HL-60 (cell line): ENCODE results near the gene ACTRT2.

Experiments
- DNase-seq, 2 experiments: peaks; one replicate each; pipeline ENCODE4 v3.0.0-alpha.2; 2010 to 2020; ENCODE audit warnings: low read depth in 1 of 2, low spot score in 1 of 2
- H3K27ac ChIP-seq: fragments of 250-450 bp; sonication (Bioruptor Pico); replicated peaks from 2 replicates; pipeline ENCODE4 v1.5.1; 2020; ENCODE audit warnings: mild to moderate bottlenecking, moderate library complexity
- H3K27me3 ChIP-seq: fragments of 250-450 bp; sonication (Bioruptor Pico); 2 replicates; pipeline ENCODE4 v1.5.1; 2021; ENCODE audit warnings: mild to moderate bottlenecking, moderate library complexity; ENCODE audit not compliant: insufficient read depth, poor library complexity, severe bottlenecking
- H3K4me3 ChIP-seq: replicated peaks from 2 replicates; pipeline ENCODE4 v1.5.1; 2011; ENCODE audit warnings: mild to moderate bottlenecking, control low read depth, low read length; ENCODE audit not compliant: insufficient read depth
- CTCF ChIP-seq: IDR thresholded peaks from one replicate; pipeline ENCODE4 v1.5.1; 2011; ENCODE audit warnings: low read length, control low read depth, inconsistent platforms; ENCODE audit not compliant: insufficient read depth
- GABPA ChIP-seq: IDR thresholded peaks from 2 replicates; pipeline ENCODE4 v1.6.1; 2012; ENCODE audit warnings: low read depth
- POLR2AphosphoS5 ChIP-seq: IDR thresholded peaks from 2 replicates; pipeline ENCODE4 v1.6.1; 2012; ENCODE audit warnings: low read depth
- SPI1 ChIP-seq: IDR thresholded peaks from 2 replicates; pipeline ENCODE4 v1.6.1; 2012; ENCODE audit warnings: low read depth, mild to moderate bottlenecking, borderline replicate concordance
- TF ChIP-seq, protein P1 (sequence below): IDR thresholded peaks from 2 replicates; pipeline ENCODE4 v1.6.1; 2012; ENCODE audit warnings: low read depth; ENCODE audit not compliant: insufficient replicate concordance

Gene ACTRT2

GRCh38 chr1:3017440-3018050, 3.7 kb upstream of the ACTRT2 start:
- DNase-seq = no peak
- Histone ChIP-seq H3K27me3 (no peaks in the 10 kb centered on the region), H3K27ac (no peak overlapping the region), H3K4me3 (no peak overlapping the region)
- TF ChIP-seq SPI1 = no peak
- TF ChIP-seq POLR2AphosphoS5 = no peak
- TF ChIP-seq GABPA = no peak
- TF ChIP-seq, protein P1, sequence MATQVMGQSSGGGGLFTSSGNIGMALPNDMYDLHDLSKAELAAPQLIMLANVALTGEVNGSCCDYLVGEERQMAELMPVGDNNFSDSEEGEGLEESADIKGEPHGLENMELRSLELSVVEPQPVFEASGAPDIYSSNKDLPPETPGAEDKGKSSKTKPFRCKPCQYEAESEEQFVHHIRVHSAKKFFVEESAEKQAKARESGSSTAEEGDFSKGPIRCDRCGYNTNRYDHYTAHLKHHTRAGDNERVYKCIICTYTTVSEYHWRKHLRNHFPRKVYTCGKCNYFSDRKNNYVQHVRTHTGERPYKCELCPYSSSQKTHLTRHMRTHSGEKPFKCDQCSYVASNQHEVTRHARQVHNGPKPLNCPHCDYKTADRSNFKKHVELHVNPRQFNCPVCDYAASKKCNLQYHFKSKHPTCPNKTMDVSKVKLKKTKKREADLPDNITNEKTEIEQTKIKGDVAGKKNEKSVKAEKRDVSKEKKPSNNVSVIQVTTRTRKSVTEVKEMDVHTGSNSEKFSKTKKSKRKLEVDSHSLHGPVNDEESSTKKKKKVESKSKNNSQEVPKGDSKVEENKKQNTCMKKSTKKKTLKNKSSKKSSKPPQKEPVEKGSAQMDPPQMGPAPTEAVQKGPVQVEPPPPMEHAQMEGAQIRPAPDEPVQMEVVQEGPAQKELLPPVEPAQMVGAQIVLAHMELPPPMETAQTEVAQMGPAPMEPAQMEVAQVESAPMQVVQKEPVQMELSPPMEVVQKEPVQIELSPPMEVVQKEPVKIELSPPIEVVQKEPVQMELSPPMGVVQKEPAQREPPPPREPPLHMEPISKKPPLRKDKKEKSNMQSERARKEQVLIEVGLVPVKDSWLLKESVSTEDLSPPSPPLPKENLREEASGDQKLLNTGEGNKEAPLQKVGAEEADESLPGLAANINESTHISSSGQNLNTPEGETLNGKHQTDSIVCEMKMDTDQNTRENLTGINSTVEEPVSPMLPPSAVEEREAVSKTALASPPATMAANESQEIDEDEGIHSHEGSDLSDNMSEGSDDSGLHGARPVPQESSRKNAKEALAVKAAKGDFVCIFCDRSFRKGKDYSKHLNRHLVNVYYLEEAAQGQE = no peak
- no peak for TF ChIP-seq CTCF

DNA sequence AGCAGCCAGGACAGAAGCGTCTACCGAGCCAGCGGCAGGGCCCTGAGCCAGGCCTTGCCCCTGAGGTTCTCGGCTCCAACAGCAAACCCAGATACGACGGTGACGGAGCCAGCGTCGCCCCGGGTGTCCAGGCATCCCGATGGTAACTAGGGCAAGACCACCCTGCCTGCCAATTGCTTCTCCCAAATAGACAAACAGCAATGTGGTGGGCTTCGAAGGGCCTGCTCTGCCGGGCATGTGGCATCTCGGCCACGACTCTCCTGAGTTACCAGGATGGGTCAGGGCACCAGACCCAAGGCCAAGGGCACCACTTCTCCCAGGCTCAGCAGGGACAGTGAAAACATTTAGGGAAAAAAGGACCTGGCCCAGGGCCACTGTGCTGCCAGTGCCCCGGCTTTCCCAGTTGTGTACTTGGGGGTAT, 3.2 kb upstream of the ACTRT2 start:
- Histone ChIP-seq H3K27ac (no peak overlapping the region), H3K4me3 (no peak overlapping the region), H3K27me3 (no peaks in the 10 kb centered on the region)
- no peak for DNase-seq
- TF ChIP-seq GABPA (no peak), POLR2AphosphoS5 (no peak), SPI1 (no peak), CTCF (no peak)

GRCh38 chr1:3018576-3018975, 2.7 kb upstream of the ACTRT2 start:
- H3K4me3 ChIP-seq = no peak overlapping the region
- no peak for DNase-seq
- H3K27me3 ChIP-seq = no peaks in the 10 kb centered on the region
- H3K27ac ChIP-seq = no peak overlapping the region
- TF ChIP-seq GABPA = no peak
- no peak for TF ChIP-seq CTCF
- no peak for TF ChIP-seq SPI1
- TF ChIP-seq POLR2AphosphoS5 = no peak
- TF ChIP-seq, protein P1 = no peak

DNA sequence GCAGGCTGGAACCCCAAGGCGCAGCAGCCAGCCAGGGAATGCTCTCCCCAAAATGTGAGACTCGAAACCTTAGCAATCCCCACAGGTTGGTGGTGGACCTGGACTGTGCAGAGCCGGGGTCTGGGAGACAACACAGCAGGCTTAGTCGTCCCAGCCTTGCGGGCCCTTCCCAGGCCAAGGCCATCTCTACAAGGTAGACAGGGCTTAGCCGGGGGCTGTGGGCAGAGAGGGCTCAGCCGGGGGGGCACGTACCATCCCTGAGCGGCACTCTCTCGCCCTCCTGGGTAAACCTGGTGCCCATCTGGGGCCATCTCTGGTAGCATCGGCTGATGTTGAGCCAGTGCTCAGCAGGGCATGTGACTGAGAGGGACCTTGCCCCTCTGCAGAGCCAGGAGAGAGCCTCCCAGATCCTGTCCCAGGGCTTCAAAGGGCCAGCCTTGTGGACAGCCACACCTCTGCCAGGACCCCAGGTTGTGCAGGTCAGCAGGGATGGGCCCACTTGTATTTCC, 2.2 kb upstream of the ACTRT2 start:
- TF ChIP-seq SPI1 (no peak), POLR2AphosphoS5 (no peak), CTCF (no peak)
- TF ChIP-seq, protein P1 = no peak
- H3K4me3 ChIP-seq = no peak overlapping the region
- DNase-seq = no peak
- no peaks in the 10 kb centered on the region for H3K27me3 ChIP-seq
- no peak overlapping the region for H3K27ac ChIP-seq
